Measurements from ENCODE around the gene LRRTM3.

LRRTM3 gene

GRCh38 chr10:66982792-66983474, 57.1 kb downstream of the LRRTM3 start:
- Mint-ChIP-seq H3K4me1 (peaks cover 15% of the 10 kb centered on the region), H3K4me3 (no peak overlapping the region), H3K9me3 (no peaks in the 10 kb centered on the region), H3K27me3 (ENCODE audit: low read depth) (no peaks in the 10 kb centered on the region), H3K27ac (no peak overlapping the region), H3K36me3 (ENCODE audit: low read depth) (no peaks in the 10 kb centered on the region)
- no peak for TF ChIP-seq CTCF (IDR thresholded peaks at IDR 0.05; ENCODE audit: unreplicated experiment in 3 of 3)

- Mint-ChIP-seq H3K27ac (no peak overlapping the region), H3K36me3 (ENCODE audit: low read depth) (no peaks in the 10 kb centered on the region), H3K9me3 (no peaks in the 10 kb centered on the region), H3K27me3 (ENCODE audit: low read depth) (no peaks in the 10 kb centered on the region), H3K4me1 (peaks cover 15% of the 10 kb centered on the region), H3K4me3 (no peak overlapping the region)
- TF ChIP-seq CTCF (IDR thresholded peaks at IDR 0.05; ENCODE audit: unreplicated experiment in 3 of 3): no peak
These were observed 57.6 kb downstream of the LRRTM3 start for GRCh38 chr10:66983475-66983818.

GRCh38 chr10:66990143-66990830, 64.5 kb downstream of the LRRTM3 start:
- Mint-ChIP-seq H3K4me1 (peaks cover 4% of the 10 kb centered on the region), H3K27me3 (ENCODE audit: low read depth) (peaks cover 5% of the 10 kb centered on the region), H3K9me3 (no peaks in the 10 kb centered on the region), H3K4me3 (no peak overlapping the region), H3K36me3 (ENCODE audit: low read depth) (no peaks in the 10 kb centered on the region), H3K27ac (no peak overlapping the region)
- no peak for TF ChIP-seq CTCF (IDR thresholded peaks at IDR 0.05; ENCODE audit: unreplicated experiment in 3 of 3)

GRCh38 chr10:66996996-66997395, 71.2 kb downstream of the LRRTM3 start:
- Mint-ChIP-seq H3K36me3 (ENCODE audit: low read depth) (no peaks in the 10 kb centered on the region), H3K4me3 (no peak overlapping the region), H3K27me3 (ENCODE audit: low read depth) (peaks cover 5% of the 10 kb centered on the region), H3K9me3 (no peaks in the 10 kb centered on the region), H3K27ac (no peak overlapping the region), H3K4me1 (peaks cover 10% of the 10 kb centered on the region)
- TF ChIP-seq CTCF (IDR thresholded peaks at IDR 0.05; ENCODE audit: unreplicated experiment in 3 of 3): no peak

- Mint-ChIP-seq H3K9me3 (no peaks in the 10 kb centered on the region), H3K27me3 (ENCODE audit: low read depth) (peaks cover 3% of the 10 kb centered on the region), H3K27ac (peak overlapping the region; percentile 65 to 95 (median 82)), H3K4me3 (no peak overlapping the region), H3K36me3 (ENCODE audit: low read depth) (no peaks in the 10 kb centered on the region), H3K4me1 (peaks cover 9% of the 10 kb centered on the region)
- no peak for TF ChIP-seq CTCF (IDR thresholded peaks at IDR 0.05; ENCODE audit: unreplicated experiment in 3 of 3)
These were observed 74.1 kb downstream of the LRRTM3 start for GRCh38 chr10:66999762-67000545.
